Stimulated activated CD8-positive, alpha-beta memory T cell treated with anti-CD3 and anti-CD28 coated beads, Interleukin-4, amount 100 ng/mL, for 4 hours (primary cell): ENCODE data around the gene MRPL58.
"Not testable (repeated sequence)": the region's sequence is repeated elsewhere in the genome, so short reads cannot be mapped to it uniquely, and the experiment has no call there.

Experiments
- DNase-seq, 2 donors: peaks; one replicate each; pipeline ENCODE4 v3.0.0-alpha.2; 2020; ENCODE audit warnings: low read depth in 2 of 2, low spot score in 1 of 2

Gene MRPL58

DNA sequence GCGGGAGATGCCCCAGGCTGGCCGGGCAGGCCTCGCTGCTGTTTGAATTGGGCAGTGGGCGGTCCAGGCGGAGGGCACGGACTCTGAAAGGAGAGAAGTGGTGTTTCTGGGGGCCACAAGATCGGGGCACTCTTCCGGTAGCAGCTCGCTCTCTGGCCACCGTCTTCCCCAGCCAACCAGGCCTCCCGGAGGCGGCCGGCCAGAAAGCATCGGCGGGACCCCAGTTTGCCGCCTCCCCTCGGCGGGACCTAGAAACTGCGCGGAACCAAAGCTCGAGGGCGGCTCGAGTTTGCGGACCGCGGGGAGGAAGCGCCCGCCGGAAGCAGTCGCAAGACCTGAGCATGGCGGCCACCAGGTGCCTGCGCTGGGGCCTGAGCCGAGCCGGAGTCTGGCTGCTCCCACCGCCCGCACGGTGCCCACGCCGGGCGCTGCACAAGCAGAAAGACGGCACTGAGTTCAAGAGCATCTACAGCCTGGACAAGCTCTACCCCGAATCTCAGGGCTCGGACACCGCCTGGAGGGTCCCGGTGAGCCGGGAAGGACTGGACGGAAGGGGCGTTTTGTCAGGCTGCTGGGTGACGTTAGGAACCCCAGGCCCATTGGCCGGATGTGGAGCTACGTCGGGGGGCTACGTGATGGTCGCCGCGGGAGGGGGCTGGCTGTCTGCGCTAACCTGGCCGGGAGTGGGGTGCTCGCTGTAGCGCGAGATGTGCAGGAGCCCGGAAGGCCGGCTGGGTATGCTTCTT is at the start of gene MRPL58:
TSS of gene MRPL58 (plus strand) at position 325 of the 746 bp plus-strand sequence. CDS start at position 342, 17 bp downstream.
- DNase-seq: peak; percentile 49 to 63

DNA sequence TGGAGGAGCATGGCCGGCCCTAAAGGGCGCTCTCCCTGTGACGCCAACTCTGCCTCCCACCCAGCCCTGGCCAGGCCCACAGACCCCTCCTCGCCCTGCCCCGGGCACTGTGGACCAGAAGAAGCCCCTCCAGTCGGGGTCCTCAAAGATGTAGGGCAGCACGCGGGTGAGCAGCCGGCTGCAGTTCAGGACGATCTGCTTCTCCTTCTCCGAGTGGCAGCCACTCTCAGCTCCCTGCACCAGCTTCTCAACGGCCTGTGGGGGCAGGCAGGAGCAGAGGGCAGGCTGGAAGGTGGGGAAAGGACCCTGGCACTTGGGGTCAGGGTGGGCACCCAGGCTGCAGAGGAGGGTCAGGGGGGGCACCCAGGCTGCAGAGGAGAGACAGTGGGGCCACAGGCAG is 48.8 kb upstream of the MRPL58 start:
- DNase-seq: no peak

DNA sequence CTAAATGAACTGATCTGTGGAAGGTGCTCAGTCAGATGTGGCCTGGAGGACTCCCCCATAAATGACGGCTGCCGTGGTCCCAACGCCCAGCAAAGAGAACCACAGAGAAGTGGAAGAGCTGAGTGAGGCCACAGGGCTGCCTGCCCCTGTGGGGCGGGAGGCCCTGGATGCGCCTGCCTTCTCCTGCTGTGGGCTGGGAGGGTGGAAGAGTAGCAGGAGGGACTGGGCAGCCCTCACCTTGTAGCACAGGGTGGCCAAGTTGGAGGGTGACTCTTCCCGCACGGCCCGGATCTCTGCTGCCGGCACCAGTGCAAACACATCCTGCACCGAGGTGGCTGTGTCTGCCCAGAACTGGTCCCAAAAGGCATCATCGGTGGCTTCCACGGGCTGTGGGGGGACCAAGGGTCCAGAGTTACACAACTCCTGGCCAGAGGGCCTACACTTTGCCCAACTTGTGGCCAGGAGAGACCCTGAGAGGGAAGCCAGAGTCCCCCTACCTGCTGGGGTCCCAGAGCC is 48.2 kb upstream of the MRPL58 start:
- no peak for DNase-seq

DNA sequence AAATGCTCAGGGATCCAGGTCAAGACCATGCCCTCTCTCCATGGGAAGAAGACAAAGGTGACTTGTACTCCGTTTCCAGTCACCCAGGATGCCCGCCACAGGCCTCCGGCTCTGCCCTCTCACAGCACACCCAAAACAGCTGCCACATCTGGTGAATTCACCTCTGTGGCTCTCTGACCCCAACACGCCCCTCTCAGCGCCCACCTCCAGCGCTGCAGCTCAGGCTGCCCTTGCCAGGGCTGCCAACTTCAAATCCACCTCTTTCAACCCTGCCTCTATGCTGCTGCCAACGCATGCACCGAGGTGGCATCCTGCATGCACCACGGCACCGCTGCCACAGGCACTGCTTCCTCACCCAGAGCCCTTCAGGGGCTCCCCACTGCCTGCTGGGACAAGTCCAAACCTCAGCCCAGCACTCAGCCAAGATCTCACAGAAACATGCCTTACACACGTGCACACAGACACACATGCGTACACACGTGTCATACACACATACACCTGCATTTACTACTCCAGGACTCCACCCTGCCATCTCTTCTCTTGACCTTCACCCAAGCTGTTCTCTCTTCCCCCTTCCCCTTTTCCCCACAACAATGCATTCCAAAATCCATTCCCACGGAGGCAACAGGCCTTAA is 47.4 kb upstream of the MRPL58 start:
- no peak for DNase-seq

DNA sequence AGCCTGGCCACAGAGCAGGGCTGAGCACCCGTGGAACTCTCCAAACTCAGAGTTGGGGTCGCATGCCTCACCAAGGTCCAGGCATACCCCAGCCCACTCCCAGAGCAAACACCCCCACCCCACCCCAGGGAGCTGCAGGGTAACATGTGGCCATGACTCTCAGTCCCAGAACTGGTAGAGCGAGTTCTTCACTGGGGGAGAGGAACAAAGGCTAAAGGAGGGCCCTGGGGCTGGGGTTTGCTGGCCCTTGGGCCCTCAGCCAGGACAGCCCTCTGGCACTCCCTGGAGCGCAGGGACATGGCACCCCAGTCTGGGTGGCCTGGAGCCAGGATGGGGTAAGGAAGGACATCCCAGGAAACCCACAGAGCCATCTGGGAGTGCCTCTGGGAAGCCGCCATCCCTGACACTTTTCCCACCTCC is 44.1 kb upstream of the MRPL58 start:
- DNase-seq: no peak

DNA sequence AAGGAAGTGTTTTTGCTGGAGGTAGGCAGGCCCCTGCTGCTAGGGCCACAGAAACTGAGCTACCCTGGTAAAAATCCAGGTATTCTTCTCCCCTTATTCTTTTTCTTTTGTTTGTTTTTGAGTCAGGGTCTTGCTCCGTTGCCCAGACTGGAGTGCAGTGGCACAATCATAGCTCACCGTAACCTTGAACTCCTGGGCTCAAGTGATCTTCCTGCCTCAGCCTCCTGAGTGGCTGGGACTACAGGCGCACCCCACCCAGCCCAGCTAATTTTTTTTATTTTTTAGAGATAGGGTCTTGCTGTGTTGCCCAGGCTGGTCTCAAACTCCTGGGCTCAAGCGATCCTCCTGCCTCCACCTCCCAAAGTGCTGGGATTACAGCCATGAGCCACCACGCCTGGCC is 43.0 kb upstream of the MRPL58 start:
- not testable (repeated sequence) for DNase-seq

DNA sequence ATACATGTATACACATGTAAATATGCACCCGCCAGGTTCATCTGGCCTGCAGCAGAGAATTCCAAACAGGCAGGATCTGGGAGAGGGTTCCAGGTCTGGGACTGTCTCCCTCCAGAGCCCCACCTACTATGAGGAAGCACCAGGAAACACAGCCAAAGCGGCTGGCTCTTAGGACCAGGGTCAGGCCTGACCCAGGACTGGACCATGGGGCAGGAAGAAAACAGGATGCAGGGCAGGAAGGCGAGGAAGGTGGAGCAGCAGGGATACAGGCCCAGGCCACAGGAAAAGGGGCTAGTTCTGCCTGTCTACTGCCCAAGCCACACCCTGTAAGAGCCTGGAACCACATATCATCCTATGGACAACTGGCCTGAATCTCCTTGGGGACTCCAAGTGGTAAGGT is 42.1 kb upstream of the MRPL58 start:
- no peak for DNase-seq

DNA sequence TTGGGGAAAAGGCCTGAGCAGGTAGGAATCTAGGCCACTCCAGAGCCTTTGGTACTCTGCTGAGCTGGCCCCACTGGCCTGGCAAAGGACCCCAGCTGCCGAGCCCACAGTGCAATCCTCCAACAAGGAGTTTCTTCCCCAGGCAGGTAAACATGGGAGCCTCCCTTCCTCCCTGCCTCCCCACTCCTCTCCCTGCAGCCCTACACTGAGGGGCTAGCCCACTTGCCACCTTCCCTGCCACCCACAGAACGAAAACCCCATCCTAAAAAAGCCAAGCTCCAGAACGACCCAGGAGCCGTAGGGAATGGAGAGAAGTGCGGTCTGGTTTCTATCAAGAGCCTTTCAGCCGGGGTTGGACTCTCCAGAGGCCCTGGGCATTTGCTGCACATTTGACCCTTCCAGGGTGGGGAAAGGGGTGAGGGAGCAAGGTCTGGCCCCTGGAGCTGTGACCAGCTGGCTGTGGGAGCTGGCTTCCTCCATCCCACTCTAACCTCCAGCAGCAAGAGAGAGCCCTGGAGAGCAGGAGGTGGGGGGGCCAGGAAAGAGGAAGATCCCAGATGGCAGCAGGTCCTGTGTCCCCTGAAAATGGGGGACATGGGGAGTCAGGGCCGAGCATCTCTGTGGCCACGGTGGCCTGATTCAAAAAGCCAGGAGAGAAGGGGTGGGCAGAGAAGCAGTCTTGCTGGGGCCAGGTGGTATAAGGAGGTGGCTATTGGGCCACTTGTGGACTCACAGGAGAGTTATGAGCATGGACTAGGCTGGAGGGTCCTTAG is 41.2 kb upstream of the MRPL58 start:
- no peak for DNase-seq

DNA sequence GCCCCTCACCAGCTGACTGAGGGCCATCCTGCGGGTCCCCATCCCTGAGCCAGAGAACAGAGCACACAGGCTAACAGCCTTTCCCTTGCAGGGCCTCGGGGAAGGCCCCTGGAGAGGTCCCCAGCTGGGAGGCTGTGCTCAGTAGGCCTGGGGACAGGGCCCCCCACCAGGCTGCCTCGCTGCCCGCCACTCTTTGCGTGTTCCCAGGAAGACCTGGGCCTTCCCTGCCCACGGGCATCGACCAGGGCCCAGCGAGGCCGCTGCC is 40.7 kb upstream of the MRPL58 start:
- DNase-seq: no peak

DNA sequence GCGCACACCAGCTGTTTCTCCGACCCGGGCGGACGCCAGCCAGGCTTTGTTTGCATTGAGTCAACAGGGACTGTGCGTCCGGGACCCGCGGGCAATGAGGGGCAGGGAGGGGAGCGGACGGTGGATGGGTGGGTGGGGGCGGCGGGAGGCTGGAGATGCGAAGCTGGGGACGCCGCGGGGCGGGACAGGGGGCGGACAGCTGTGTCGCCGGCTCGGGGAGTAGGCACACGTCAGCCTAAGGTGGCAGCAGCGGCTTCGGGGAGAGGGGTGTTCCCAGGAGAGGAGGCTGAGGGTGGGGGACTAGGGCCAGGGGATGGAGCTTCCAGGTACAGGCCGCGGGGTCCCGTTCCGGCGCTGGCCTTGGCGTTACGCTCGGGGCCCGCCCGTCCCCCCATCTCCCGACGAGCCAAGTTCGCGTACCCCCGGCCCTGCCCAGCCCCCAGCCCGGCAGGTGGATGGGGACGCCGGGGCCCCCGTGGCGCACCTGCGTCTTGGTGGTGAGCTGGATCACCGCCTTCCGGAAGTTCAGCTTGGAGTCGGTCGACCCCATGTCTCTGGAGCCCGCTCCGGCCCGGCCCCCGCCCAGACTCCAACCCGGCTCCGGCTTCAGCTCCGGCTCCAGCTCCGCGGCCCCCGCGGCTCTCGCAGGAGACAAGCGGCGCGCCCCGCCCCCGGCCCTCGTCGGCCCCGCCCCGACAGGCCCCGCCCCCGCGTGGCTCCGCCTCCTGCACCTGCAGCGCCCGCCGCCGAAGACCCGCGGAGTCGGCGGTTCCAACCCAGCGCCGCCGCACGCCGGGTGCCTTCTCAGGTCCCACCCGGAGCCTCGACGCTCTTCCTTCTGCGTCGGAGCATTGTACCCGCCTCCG is 40.1 kb upstream of the MRPL58 start, which contains the start of gene HID1:
TSS of gene HID1 (minus strand) at position 653 of the 866 bp plus-strand sequence. CDS start at position 550, 103 bp downstream.
- peak; percentile 58 to 65 for DNase-seq

DNA sequence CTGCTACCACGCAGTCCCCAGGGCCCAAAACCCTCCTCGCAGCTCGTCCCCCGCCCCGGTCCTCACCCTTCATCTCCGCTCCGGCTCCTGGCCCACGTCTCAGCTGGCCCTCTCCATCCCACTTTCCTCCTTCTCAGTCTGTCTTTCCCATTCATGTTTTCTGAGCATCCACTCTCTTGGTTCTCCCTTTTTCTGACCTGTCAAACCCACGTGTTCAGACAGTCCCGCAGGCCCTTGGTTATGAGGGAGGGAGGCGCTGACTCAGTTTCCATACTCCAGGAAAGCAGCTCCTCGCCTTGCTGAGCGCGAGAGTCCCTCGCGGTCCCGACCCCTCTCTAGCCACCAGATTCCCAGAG is 39.5 kb upstream of the MRPL58 start:
- no peak for DNase-seq

DNA sequence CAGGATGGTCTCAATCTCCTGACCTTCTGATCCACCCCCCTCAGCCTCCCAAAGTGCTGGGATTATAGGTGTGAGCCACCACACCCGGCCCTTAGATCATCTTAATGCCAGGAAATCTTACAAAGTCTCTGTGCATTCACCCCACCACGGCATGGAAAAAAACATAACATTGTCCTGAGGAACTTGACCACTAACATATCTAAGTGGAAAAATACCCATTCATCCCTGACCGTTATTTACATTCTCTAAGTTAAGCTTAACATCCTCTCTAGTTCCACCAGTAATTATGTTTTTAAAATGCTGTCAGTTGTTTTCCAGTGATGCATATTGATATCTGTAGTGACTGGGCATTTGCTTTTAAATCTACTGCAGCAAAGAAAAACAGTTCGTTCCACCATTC is 36.5 kb upstream of the MRPL58 start:
- no peak for DNase-seq

DNA sequence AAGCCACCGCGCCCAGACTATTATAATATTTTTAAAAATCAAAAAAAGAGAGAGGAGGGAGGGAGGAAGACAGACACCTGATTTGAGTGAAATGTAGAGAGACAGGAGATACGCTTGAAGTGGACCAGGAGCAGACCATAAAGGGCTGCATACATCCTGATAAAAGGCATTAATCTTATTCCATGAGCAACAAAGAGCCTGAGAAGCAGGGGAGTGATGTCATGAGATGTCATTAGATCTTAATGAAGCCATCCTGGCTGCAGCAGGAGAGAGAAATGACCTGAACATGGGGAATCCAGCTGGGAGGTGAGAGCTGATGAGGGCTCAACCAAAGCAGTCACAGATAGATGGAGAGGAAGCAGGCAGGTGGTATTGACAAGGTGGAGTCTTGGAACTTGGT is 34.7 kb upstream of the MRPL58 start:
- no peak for DNase-seq

DNA sequence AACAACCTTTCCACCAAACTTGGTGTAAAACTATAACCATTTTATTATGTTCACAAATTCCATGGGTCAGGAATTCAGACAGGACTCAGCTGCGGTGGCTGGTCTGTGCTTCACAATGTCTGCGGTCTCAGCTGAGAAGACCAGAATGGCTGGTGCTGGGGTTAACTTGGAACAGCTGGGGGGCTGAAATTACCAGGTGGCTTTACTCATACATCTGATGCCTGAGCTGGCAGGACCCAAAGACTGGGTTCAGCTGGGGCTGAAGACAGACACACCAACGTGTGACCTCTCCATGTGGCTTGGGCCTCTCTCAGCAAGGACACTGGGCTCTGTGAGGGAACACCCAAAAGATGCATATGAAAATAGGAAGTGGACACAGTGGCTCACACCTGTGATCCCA is 34.2 kb upstream of the MRPL58 start:
- DNase-seq: no peak

DNA sequence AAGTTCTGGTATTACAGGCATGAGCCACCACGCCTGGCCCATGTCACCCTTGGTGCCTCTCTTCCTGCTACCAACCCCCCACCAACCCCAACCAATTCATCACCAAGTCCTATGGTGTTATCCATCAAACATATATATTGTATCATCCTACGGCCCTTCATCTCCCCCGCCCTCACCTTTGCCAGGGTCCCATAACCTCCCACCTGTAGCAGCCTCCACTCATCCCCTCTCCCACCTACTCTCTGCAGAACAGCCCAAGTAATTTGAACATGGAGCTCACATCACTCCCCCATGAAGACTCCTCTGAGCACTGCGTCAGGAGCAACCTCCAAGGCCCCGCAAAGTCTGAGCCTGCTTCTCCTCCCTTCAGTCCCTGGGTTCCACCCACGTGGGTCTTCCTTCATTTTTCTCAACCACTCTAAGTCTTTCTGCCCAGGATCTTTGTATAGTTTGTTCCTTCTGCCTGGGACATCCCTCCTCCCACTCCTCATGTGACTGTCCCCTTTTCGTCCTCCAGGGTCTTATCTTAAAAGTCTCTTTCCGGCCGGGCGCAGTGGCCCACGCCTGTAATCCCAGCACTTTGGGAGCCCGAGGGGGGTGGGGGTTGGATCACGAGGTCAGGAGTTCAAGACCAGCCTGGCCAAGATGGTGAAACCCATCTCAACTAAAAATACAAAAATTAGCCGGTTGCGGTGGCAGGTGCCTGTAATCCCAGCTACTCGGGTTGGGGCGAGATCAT is 32.9 kb upstream of the MRPL58 start:
- no peak for DNase-seq

DNA sequence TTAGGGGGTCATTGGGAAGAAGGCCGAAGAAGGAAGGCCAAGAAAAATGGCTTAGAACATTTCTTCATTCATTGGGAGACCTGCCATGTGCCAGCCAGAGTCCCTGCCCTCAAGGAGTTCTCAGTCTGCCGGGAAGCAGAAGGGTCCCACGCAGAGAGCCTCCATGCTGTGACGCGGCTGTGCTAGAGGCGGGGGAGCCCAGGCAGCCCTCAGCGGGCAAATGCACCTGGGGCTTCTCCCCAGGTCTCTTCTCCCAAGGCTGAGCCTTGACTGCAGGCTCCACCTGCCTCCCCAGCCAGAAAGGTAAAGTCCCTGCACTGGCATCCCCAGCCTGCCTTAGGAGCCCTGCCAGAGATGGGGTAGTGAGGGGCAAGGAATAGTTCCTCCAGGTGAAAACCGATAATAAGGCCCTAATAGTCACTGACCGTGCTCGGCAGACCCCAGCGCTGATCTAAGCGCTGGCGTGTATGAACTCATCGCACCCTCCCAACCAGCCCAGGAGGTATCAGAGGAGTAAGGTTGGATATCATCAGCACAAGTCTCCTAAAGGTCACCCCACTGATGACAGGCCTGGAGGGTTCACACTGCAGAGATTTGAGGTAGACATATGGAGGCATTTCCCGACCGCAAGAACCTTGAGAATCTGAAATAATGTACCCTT is 31.0 kb upstream of the MRPL58 start:
- no peak for DNase-seq

DNA sequence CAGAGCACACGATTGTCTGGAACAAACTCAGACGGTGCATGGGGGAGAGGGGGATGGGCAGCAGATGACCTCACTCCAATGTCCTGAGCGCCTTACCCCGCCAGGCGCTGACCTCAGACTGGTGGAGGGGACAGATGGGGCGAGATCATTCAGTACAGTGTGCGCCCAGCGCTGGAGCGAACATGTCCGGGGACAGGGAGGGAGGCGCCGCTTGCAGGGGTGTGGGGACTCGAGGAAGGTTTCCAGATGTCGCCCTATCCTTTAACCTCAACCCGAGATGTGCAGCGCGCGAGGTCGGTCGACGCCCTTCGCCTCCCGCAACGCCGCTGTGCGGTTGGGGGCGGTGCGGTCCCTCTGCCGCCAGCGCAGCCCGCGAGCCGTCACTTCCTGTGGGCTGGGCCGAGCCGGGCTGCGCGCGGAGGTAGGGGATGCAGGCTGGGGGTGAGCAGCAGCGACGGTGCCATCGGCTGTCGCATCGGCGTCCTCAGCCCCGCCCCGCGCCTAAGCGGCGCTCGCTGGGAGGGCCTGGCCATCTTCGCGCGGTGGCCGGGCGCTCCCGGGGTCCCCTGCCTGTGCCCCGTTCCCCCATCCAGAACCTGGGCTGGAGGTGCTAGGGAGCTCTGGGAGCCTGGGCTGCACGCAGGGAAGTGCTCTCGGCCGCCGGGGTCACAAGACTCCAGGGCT is 30.3 kb upstream of the MRPL58 start:
- peak; percentile 31 to 56 for DNase-seq

DNA sequence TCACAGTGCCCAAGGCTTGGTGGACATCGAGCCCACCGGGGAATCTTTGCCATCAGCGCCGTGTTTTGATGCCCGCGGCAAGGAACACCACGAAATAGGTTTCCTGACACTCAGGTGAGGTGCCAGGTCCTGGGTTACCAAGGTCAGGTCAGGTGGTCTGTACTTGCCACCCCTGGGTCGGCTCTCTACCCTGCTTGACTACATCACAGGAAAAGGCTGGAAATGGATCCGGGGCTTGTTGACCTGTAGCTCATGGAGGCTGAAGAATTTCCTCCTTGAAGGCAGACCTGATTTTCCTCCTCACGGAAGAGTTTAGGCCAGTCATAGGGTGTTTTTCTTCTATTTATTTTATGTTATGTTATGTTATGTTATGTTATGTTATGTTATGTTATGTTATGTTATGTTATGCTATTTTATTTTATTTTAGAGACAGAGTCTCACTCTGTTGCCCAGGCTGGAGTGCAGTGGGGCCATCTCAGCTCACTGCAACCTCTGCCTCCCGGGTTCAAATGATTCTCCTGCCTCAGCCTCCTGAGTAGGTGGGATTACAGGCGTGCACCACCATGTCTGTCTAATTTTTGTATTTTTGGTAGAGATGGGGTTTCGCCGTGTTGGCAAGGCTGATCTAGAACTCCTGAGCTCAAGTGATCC is 29.7 kb upstream of the MRPL58 start:
- not testable (repeated sequence) for DNase-seq

DNA sequence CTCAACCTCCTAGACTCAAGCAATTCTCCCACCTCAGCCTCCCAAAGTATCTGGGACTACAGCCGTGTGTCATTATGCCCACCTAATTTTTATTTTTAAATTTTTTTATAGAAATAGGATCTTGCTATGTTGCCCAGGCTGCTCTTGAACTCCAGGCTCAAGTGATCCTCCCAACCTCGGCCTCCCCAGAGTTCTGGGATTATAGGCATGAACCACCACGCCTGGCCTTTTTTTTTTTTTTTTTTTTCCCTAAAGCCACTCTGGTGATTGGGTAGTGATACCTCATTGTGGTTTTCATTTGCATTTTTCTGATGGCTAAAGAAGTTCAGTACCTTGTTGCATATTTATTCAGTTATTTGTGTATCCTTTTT is 26.3 kb upstream of the MRPL58 start:
- no peak for DNase-seq
